Cerebellar cortex (tissue), 1 donor: ENCODE data around the gene GABPA.

Experiments
- DNase-seq: peaks from one replicate; pipeline ENCODE4 v3.0.0-alpha.2; 2015; ENCODE audit warnings: low spot score

The GABPA gene

DNA sequence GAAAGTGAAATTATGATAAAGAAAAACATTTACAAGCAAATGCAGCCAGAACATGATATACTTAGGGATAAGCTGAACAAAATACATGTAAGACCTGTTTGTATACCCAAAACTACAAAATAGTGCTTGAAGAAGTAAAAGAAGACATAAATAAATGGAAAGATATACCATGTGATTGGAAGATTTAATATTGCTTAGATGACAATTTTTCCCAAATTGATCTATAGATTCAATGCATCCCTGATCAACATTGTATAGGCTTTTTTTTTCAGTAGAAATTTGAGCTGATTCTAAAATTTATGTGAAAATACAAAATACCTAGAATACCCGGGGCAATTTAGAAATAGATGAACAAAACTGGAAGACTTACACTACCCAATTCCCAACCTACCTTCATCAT is 76.4 kb downstream of the GABPA start:
- no peak for DNase-seq

DNA sequence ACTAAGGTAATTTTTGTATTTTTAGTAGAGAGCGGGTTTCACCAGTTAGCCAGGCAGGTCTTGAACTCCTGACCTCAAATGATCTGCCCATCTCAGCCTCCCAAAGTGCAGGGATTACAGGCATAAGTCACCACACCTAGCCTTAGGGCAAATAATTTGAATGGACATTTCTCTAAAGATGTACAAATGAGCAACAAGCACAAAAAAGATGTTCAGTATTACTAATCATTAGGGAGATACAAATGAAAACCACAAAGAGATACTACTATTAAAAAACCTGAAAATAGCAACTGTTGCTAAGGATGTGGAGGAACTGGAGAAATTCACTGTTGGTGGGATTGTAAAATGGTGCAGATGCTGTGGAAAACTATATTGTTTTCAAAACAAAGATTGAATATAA is 79.1 kb downstream of the GABPA start:
- no peak for DNase-seq

DNA sequence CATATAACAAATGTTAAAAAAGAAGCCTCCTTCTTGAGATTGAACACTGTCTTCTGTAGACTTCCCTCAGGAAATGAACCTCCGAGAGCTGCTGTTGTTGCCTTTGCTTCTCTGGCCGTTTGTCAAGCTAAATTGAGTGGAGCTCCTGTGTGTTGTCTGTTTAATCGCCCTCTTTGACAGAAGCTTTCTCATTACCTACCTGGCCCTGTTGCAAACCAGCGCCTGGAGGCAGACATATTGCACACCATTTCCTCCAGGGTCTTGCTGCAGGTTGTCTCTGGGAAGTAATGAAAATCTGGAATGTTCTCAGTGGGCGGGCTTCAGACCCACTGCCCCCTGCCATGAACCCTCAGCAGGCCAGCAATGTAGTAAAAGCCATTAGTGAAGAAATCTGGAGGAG is 83.3 kb downstream of the GABPA start:
- DNase-seq: no peak

DNA sequence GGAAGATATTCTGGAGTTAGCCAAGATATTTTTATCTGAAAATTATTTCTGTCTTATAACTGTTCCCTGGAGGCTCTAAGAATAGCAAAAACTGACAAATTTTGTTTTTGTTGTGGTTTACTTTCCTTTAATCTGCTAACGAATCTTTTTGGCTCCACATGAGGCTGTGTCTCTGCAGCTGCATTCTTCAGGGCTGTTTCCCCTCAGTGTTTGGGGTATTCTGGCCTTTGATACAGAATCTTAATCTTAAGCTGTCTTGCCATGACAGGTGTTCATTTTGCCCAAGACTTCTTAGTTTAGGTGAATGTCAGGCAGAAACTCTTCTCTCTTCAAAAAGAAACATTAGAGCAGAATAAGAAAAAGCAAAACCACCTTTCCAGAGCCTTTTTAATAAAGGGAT is 83.8 kb downstream of the GABPA start:
- no peak for DNase-seq
